Measurements from ENCODE around the gene ZNF366. TPM values are rescaled to one million over a fixed set of nuclear protein-coding genes. Genes with fewer than 3 reads are reported as not detected.
A peak's percentile ranks its signal among the peaks of the same experiment; 100 is the strongest.

ZNF366 gene, protein sequence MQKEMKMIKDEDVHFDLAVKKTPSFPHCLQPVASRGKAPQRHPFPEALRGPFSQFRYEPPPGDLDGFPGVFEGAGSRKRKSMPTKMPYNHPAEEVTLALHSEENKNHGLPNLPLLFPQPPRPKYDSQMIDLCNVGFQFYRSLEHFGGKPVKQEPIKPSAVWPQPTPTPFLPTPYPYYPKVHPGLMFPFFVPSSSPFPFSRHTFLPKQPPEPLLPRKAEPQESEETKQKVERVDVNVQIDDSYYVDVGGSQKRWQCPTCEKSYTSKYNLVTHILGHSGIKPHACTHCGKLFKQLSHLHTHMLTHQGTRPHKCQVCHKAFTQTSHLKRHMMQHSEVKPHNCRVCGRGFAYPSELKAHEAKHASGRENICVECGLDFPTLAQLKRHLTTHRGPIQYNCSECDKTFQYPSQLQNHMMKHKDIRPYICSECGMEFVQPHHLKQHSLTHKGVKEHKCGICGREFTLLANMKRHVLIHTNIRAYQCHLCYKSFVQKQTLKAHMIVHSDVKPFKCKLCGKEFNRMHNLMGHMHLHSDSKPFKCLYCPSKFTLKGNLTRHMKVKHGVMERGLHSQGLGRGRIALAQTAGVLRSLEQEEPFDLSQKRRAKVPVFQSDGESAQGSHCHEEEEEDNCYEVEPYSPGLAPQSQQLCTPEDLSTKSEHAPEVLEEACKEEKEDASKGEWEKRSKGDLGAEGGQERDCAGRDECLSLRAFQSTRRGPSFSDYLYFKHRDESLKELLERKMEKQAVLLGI
- total RNA-seq (2014; rRNA removed; shearing (Covaris generic)) = 0.96 and 1.4 TPM in 2 replicates

DNA sequence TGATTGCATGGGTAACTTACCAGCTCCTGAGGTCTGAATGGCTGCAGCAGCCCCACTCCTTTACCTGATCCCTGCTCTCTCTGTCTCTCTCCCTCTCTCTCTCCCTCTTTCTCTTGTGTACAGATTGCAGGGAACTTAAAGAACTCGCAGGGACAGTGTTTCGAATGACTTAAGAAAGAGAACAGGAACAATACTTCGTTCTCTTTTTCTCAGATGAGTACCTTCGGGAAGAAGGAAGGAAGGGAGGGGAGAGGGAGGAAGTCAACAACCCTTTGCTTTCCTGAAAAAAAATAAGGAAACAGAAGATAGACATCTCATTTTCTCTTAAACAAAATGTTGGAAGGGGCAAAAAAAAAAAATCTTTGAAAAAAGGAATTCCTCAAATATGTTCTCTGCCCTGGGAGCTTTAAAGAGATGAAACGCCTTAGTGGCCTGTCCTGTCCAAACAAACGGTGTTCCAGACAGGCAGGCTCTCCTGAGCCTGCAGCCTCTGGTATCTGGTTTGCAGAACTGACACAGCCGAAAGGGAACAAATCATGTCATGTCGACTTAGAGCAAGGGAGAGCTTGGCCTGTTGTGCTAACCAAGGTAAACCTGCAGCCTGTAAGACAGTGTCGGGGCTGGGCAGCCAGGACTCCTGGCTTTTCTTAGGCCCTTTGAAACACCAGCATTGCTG is at the start of gene ZNF366:
Gene ZNF366, minus strand, starts transcription at position 180 of the 676 bp plus-strand sequence. CDS start 45,914 bp downstream, outside the sequence.
- DNase-seq (ENCODE audit: low read depth) = peak; percentile 70

DNA sequence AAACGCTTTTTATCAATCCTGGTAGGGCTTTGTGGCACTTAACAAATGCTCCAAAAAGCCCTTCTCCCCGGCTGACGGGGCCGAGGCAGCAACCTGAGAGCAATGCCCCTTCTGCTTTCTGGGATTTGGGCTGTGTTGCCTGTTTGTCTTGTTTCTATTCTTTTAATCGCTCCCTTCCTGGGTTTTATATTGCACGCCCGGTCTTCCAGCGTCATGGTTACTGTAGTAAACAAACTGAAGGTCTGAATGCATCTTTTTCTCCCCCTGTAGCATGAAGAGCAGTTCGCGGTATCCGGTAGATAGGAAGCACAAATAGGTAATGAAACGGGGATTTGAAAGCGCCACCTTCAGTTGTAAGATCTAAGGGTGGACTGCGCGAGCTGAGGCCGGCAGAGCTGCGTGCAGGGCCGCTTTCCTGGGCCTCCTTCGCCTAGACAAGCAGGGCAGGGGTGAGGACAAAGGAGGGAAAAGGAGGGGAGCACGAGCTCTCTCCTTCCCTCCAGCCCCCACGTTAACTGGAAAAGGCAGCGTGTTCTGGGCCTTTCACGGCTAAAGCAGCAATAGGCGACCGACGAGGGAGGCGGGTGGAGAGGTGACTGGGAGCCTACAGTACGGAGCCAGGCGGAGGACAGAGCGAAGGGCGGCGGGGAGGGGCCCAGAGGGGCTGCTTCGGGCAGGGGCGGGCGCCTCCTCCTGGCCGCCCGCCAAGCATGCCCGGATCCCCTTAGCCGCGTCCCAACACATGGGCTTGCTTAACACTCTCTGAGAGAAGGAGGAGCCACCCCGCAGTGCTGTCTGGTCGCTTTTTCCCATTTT is 49.3 kb upstream of the ZNF366 start:
- peak; percentile 70 for DNase-seq (ENCODE audit: low read depth)

DNA sequence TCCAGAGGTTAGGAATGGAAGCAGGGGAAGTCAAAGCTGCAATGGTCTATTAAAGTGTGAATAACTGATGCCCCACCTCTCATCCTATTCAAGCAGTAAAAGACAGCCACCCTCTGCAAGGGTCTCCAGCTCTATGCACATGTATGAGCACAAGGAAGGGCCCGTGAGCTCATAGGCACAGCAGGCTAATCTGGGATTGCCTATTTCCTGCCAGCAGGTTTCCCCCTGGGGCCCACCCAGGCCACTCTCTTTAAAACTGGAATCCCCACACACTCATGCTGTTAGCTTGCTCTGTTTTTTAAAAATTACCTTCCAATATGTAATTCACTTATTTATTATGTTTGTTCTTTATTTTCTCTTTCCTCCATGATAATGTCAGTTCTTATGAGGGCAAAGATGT is 48.7 kb upstream of the ZNF366 start:
- no peak for DNase-seq (ENCODE audit: low read depth)

DNA sequence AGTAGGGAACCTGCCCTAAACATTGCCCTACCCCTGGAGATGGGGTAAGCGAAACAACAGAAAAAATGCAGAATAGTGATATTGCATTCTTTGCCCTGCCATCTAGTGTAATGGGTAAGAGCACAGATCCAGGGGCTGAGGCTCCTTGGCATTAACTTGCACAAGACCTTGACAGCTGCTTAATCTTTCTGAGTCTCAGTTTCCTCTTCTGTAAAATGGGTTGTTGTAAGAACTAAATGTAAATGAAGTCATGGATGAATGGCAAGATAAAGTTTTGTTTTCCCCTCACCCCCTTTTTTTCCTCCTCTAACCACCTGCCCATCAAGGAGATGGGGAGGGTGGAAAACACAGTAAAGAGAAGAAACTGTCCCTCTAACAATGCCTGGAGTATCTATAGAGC is 47.7 kb upstream of the ZNF366 start:
- DNase-seq (ENCODE audit: low read depth) = no peak

DNA sequence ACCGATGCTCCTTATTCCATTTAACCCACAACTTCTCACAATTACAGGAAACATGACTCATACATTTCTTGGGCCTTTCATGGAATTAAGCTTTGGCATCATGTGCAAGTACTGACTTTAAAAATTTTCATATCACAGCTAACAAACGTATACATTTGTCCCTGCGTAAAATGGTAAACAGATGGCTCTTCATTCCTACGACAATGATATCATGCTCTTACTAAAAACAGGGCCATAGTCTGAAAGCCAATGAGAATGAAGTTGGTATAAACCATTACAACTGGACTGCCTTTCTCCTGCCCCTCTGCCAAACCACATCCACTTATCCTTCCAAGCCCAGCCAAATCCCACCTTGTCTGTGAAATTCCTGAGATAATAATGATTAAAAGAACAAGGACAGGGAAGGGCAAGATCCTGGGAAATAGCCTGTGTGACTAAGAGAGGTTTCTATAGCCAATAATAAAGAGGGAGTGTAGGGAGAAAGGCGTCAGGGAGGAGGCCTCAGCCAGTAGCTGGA is 44.9 kb upstream of the ZNF366 start:
- DNase-seq (ENCODE audit: low read depth) = peak; percentile 92

DNA sequence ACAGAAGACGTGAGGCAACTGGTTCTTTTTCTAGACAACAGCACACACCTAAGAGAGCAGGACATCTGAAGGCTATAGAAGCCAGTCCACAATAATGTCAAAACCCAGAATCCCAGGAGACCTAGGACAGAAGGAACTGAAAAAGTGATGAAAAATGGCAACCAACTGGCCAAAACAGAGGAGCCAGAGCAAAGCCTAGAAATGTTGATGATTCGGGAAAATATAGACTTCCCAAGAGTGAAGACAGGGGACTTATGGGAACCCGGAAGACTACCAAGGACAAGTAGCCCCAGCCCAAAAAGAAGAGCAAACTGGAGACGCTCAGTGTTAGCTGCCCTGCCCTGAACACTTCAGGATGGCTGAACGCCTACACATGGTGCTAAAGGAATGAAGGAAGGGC is 43.4 kb upstream of the ZNF366 start:
- no peak for DNase-seq (ENCODE audit: low read depth)

DNA sequence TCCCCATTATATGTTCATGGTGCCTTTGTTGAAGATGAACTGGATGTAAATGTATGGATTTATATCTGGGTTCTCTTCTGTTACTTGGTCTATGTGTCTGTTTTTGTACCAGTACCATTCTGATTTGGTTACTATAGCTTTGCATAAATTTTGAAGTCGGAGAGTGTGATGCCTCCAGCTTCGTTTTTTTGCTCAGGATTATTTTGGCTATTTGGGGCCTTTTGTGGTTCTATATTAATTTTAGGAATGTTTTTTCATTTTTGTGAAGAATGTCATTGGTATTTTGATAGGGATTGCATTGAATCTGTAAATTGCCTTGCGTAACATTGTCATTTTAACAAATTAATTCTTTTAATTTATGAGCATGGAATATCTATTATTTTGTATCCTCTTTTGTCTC is 36.6 kb upstream of the ZNF366 start:
- no peak for DNase-seq (ENCODE audit: low read depth)

DNA sequence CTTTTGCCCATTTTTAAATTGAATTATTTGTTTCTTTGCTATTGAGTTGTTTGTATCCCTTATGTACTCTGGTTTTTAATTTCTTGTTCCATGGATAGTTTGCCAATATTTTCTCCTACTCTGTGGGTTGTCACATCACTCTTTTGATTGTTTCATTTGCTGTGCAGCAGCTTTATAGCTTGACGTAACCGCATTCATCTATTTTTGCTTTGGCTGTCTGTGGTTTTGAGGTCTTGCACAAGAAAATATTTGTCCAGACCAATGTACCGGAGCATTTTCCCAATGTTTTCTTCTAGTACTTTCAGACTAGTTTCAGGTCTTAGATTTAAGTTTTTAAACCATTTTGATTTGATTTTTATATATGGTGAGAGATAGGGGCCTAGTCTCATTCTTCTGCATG is 36.2 kb upstream of the ZNF366 start:
- DNase-seq (ENCODE audit: low read depth) = peak; percentile 82

DNA sequence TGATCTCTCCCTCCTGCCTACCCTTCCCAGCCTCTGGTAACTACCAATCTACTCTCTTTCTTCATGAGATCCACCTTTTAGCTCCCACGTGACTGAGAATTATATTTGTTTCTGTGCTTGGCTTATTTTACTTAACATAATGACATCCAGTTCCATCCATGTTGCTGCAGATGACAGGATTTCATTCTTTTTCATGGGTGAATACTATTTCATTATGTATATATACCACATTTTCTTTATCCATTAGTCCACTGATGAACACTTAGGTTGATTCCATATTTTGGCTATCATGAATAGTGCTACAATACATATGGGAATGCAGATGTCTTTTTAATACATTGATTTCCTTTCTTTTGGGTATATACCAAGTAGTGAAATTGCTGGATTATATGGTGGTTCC is 35.5 kb upstream of the ZNF366 start:
- DNase-seq (ENCODE audit: low read depth) = no peak

DNA sequence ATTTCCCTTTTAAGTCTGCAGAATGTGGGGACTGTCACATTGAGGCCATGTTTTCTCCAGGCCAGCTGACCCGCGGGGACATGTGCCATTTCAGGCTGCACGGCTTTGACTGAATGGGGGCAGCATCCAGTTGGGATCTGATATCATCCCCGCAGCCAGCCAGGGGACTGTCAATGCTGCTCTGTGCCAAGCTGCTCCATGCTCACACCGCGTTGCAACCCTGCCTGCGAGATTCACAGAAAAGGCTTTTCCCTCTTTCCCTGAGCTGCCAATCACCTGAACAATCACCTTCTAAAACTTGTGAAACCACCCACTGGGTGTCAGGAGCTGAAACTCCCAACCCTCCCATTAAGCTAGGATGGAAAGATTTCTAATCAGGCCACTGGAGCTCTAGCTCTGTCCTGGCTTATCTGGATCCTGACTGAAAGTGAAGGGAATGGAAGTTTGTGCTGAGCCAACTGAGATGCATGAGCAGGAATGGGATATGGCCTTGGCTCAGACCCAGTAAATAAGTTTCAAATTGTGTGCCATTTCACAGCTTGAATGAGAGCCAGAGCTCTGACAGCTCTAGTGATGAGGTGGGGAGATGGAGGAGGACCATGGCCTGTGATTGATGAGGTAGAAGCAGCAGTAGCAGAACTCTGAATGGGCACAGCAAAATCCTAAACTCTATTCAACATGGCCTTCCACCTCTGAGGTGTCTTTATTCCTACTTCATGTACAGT is 34.5 kb upstream of the ZNF366 start:
- DNase-seq (ENCODE audit: low read depth) = no peak

DNA sequence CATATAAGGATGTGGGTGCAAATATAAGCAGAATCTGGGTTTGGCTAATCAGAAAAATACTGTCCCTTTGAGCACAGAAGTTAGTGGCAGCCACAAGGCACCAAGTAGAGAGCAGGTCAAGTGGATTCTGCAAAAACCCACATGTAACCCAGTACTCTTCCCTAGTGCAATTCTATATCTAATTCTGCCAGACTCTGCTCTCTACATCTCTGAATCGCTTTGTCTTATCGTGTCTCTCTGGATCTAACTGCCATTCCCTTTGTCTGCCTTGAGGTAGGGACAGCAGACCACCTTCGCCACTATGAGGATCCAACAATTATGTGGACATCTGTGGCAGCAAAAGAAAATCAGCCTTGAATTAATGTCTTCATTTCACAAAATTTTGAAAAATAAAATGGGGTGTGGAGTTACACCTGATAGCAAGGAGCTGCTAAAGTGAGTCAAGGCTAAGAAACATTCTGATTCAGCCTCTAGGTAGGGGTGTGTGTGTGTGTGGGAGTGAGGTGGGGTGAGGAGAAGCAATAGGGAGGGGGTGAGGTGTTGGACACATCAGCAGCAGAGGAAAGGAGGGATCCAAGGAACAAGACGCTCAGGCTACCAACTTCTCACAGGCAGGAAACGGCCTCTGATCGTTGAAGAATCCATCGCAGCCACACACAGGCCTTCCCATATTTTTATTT is 33.7 kb upstream of the ZNF366 start:
- no peak for DNase-seq (ENCODE audit: low read depth)

DNA sequence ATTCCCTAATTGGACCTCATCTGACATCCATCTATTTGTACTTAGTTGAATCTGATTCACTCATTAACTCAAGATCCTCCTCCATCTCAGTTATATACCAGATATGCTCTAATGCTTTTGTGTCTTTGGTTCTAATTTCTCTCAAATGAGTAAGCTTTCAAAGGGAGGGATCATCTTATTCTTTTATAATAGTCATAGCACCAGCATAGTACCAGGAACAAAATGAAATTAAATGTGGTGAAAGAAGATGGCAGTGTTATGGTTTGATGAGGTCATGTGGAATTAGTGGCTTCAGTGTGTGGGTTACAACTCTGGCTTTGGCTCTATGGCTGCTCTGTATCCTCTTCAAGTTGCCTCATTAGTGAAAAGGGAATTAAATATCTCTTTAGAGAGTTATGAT is 32.5 kb upstream of the ZNF366 start:
- DNase-seq (ENCODE audit: low read depth) = no peak

DNA sequence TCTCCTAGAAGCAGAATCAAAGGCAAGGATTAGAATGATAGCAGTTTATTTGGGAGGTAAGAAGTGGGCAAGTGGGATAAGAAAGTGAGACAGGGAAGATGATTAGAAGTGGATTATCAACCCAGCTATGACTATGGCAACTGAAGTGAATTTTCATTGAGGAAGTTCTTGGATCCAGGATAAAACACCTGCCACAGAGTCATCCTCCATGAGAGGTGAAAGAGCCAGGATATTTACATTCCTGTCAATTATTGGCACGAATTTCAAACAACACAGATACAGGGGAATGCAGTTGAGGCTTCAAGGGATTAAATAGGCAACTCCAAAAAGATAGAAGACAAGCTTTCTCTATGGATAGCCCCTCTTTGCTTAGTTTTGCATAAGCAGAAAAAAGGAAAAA is 31.8 kb upstream of the ZNF366 start:
- DNase-seq (ENCODE audit: low read depth) = no peak

DNA sequence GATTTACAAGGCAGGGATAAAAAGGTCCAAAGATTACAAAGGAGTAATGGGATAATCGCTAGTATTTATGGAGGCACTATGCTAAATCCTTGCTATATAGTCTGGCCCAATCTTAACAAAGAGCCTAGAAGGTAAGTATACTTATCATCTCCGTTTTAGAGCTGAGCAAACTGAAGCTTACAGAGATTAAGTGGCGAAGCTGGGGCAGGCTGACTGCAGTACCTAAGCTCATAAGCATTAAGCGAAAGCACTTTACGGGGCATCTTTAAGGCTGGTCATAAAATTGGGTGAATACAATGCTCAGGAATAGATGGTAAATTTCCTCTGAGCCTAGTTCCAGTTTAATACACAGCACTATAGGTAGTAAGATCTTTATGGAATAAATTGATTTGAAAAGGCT is 30.0 kb upstream of the ZNF366 start:
- no peak for DNase-seq (ENCODE audit: low read depth)

DNA sequence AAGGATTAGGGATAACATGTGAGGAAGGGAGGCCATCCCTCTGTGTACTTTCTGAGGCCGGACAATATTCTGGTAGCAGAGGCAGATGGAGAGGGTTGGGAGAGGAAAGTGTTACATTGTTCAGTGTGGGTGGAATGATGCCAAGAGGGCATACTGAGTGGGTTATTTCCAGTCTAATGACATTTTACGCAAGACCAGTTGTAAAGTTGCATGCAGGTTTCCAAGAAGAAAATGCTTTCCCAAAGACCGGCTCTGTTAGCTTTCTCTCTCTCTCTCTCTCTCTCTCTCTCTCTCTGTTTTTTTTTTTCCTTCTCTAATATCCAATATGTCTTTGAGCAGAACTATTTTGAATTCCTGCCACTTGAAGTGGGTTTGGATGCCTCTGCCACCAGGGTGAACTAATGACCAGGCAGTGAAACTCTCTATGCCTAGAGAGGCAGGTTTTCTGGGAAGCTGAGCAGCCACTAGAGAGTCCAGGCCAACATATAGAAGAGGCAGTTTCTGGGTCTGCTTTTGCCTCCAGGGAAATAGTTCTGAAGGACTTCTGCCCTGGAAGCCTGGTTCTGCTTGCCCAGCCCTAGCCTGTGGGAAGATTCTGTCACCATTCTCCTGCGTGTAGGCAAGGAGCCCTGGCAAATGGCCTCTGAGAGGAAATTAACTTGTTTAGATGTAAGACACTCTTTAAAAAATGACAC is 24.4 kb upstream of the ZNF366 start:
- DNase-seq (ENCODE audit: low read depth) = peak; percentile 57

DNA sequence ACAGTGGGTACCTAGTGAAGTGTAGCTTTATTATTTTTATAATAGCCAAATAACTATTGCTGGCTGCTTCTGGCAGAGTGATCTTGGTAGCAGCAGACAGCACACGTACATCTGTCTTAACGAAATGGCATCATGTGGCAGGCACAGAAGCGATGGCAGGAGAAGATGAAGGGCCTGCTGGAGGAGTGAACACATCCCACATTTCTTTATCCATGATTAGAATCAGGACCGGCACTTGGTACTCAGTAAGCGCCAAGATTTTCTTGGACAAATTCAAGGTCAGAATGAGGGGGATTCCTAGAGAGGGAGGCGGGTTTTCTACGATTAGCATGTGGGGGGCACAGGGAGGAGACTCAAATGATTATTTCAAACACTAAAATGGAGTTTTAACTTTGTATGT is 23.0 kb upstream of the ZNF366 start:
- no peak for DNase-seq (ENCODE audit: low read depth)

DNA sequence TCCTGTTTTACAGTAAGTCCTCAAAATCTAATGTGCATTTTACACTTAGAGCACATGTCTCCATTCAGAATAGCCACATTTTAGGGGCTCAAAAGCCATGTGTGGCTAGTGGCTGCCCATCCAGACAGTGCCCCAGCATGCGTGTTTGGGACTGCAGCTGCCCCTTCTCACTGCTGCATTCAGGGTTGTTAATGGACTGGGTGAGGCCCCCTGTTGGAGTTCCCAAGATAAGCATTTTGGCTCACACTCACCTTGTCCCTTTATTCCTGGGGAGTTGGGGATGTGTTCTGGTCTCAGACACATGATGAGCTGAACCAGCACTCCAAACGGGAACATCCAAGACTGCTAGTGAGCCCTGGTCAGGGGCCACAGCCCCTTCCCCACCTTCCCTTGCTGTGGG is 22.2 kb upstream of the ZNF366 start:
- no peak for DNase-seq (ENCODE audit: low read depth)

DNA sequence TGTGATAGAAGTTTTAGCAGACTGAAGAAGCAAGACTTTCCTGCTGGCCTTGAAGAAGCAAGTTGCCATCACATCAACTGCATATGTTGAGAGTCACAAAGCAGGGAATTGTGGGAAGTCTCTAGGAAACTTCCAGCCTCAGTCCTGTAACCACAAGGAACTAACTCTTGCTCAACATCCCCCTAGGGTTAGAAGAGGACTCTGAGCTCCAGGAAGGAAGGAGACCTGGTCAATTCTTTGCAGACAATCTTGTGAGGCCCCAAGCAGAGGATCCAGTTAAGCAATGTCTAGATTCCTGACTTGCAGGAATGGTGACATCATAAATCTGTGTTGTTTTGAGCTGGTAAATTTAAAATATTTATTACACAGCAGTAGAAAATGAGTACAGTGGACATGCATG is 18.6 kb upstream of the ZNF366 start:
- DNase-seq (ENCODE audit: low read depth) = peak; percentile 87

DNA sequence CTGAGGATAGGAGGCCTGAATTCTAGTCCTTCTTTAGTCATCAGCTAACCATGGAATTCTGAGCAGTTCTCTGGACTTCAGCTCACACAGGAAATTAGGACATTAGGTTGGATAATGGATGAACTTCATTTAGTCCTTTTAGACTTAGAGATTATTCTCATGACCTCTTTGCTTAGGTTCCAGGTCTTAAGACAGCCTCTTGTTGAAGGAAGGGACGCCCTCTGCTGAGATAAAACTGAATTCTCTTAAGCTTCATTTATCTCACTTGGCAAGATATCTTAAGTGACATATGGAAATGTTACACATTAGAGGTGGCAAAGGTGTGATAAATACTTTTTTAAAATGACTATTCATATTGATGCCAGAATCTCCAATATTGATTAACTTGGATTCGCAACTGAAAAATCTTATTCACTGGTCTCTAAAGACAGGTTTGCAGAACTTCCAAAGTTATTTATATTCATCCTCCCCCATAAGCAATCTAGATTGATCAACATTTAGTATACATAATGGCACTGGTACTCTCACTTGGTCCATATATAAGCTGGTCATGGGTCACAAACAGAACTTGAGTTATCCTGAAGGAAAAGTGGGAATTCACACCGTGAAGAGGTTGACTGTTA is 16.9 kb upstream of the ZNF366 start:
- DNase-seq (ENCODE audit: low read depth) = peak; percentile 82

All from M059J (cell line).